HG02981 (cell line): ENCODE data around the gene LDLRAD4.

ENCODE experiments used
- ATAC-seq: cut with Tn5 transposase; IDR thresholded peaks from one replicate; pipeline ENCODE4 v1.9.1; 2021; ENCODE audit warnings: mild to moderate bottlenecking, moderate library complexity; ENCODE audit not compliant: unreplicated experiment

The LDLRAD4 gene

GRCh38 chr18:13577781-13578180, 359.2 kb downstream of the LDLRAD4 start:
- ATAC-seq: no peak

DNA sequence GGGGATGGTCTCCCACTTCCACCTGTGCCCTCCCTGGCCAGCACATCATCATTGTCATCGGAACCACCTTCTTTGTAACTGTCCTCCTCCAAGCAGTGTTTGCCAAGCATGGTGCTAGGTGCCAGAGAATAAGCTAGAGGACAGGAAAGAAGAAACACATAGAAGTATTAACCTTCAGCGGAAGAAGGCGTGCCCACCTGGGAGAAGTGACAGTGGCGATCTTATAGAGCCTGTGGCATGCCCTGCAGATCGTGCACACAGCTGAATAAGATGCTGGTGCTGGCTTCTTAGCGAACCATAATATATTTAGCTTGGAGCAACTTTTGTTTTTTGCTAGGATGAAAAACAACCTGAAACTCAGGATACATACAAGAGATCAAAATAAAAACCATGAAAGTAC, 359.8 kb downstream of the LDLRAD4 start:
- ATAC-seq: no peak

DNA sequence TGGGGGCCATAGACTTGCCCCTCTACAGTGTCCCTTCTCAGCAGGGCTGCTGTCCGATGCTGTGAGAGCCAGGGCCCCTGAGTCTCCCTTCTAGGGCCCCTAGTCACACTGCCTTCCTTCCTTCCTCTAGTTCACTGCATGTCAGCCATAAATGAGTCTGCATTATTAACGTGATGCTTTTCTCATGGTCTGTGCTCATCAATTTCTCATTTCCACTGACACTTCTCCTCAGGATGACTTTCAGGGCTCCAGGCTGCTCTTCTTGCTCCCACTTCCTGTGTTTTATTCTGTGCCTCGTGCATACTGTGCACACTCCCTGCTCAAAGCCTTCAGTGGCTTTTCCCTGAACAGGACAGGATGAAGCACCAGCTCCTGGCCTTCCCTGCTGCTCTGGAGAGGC, 361.3 kb downstream of the LDLRAD4 start:
- ATAC-seq: no peak

DNA sequence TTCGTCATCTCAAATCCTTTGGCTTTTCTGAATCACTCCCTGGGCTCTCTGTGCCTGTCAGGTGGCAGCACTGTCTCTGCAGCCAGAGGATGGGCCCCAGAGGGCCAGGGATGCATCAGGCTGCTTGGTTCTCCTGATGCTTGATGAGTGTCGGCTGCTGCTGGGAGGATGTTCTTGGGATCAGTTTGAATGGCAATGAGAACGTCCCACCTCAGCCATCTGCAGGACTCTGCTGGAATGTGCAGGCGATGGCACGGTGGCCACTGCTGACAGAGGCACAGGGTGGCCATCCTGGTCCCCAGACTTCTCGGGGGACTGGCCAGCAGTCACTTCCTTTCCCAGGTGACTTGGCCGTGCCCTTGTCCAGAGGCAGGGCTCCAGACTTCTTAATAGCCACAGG, 361.8 kb downstream of the LDLRAD4 start:
- no peak for ATAC-seq

DNA sequence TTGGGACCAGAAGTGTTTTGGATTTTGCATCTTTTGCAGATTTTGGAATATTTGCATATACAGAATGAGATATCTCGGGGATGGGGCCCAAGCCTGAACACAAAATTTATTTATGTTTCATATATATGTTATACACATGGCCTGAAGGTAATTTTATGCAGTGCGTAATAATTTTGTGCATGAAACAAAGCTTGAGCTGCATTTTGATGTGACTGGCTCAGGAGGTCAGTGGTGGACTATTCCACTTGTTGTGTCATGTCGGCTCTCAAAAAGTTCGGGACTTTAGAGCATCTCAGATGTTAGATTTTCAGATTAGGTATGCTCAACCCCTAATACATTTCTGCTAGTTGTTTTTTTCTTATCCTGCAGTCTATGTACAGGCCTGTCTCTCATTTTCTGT, 362.4 kb downstream of the LDLRAD4 start:
- no peak for ATAC-seq

DNA sequence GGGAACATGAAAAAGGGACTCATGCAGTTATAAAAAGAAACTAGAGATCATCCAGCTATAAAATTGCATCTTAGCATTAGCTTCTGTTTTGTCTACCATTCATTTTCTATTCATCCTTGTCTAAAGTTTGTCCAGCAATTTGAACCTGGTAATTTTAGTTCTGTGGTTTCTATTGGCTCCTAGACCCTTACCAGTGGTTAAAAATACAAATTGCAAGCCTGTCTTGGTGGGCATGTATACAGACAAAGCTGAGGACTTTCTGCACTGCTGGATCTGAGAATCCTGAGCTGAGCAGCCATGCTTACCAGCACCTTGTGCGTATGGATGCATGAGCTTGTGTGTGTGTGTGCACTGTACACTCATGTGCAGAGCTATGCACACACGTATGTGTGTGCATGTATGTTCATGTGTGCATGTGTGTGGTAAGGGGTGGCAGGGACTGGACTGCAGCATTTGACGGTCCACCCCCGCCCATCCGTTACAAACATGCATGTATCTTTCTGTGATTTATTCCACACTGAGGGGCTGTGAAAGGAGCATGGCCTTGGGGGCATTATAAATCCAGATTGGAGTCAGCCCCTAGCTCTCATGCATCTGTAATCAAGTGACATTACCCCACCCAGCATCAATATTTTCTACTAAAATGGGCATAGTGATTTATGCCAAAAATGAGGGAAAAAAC, 363.1 kb downstream of the LDLRAD4 start:
- ATAC-seq: no peak

- ATAC-seq: no peak
Observed at GRCh38 chr18:13582178-13582670, 363.7 kb downstream of the LDLRAD4 start.

DNA sequence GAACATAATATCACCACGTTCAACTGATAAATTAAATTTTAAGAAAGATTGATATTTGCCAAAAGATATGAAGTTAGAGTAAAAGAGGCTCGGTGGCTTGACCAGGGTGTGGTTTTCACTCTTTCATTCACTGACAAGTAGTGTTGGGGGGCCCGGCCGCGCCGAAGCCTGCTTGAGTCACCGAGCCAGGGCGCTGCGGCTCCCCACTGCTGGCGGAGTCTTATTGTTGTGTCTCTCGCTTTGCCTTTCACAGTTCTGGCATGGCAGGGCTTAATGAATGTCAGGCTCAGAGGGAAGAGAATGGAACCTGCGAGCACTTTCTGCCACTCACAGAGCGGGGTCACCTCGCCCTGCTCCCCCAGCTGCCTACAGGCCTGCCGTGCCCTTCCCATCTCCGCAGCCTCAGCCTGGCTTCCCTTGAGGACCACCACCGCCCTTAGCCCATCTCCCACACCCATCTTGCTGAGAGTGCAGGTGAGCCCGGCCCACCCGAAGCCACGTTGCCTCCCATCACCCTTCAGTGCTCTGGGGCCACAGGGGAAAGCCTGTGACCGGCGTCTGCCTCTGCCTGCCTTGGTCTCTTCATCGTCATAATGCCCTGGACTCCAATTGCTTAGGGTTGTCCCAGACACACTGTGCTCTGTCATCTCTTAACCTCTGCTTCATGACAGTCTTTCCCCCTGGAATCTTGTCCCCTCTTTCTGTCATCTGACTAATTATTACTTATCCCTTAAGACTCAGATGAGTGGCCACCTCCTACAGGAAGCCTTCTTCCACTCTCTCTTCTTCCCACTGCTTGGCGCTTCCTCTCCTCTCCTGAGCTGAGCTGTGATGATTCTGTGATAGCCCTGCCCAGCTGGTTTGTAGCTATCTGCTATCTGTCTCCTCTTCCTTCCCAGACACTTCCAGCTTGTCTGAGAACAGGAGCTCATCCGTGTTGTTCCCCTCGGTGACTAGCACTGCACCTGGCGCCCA, 365.3 kb downstream of the LDLRAD4 start:
- ATAC-seq: no peak

- ATAC-seq: no peak
Observed at GRCh38 chr18:13584825-13585224, 366.3 kb downstream of the LDLRAD4 start.

DNA sequence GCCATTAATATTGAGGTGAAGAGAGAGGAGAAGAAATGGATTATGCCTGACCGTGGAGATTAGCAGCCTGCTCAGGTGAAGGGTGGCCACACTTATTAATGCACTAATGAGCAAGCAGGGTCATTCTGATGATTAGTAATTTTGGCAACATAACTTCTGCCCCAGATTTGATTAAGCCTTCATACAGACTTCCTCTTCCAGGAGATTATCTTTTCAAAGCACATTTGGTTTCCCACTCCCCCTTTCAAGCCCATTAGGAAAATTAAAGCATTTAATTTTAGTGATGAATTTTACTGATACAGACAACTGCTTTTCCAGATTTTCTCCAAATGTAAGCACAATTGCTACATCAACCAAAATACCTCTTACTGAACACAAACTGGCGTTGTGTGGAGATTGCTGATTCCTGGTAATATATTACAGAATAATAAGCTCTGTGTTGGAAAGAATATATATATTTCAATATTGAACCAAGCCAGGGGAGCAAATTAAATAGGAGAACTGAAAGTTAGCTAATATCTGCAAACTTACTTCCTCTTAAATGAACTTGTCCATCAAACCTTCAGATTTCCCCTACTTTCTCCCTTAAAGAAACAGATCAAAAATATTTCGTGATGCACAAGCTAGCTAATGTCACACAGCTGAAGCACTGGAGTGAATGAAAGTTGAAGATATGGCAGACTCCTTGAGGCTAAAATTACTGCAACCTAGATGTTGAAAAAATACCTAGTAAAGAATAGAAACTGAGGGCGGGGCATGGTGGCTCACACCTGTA, 367.0 kb downstream of the LDLRAD4 start:
- no peak for ATAC-seq

DNA sequence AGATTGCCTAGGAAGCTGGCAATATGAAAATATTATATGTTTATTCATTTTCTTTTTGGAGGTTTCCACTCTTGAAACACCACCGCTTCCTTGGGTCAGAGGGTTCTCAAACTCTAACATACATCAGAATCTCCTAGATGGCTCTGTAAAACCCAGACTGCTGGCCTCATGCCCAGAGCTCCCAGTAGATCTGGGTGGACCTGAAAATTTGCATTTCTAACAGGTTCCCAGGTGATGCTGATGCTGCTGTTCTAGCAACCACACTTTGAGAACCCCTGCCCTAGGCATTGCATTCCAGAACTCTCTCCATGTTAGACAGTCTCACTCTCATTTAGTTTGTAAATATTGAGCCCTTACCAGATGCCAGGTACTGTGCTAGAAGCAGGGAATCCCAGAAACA, 368.4 kb downstream of the LDLRAD4 start:
- no peak for ATAC-seq

DNA sequence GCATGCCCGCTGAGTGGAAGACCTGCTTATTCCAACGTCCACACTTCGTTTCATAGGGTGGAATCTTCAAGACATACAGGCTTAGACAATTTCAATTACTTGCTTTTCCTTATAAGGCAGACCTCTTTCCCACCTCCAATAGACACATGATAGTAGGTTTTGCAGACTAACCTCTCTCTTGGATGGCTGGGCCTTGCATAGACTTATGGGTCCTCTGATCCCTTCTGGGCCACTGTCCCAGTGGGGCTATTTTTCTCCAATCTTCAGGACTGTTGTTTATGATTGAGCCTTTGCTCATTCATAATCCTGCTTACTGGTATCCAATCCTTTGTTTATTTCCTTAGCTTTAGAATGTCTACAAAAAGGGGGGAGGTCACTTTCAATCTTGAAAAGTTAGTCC, 368.9 kb downstream of the LDLRAD4 start:
- no peak for ATAC-seq

GRCh38 chr18:13587937-13588336, 369.4 kb downstream of the LDLRAD4 start:
- no peak for ATAC-seq

DNA sequence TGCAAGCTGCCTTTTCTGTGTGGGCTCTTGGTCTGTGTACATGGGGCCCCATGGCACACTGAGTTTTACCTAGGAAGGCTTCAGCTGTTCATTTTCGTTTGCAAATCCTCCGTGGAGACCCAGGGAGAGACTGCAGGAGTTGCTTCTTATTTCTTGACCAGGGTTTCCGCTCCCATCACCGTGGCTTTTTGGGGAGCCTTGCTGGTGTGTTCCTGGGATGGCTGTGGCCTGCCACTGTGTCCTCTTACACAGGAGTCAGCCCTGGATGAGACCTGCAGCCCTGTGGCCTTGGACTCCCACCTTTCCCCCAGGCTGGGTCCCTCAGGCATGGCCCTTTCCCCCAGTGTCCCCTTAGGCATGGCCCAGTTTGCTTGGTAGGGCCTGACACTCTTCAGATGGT, 370.8 kb downstream of the LDLRAD4 start:
- no peak for ATAC-seq

DNA sequence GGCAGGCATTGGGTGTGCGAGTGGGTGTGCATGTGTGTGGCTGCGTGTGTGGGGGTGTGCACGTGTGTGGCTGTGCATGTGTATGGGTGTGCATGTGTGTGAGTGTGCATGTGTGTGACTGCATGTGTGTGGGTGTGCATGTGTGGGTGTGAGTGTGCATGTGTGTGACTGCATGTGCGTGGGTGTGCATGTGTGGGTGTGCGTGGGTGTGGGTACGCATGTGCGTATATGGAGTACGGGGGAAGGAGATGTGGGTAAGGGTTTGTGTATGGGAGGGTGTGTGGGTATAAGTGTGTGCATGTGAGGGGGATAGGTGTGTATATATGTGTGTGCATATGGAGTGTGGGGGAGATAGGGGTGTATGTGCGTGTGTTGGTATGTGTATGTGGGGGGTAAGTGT, 371.4 kb downstream of the LDLRAD4 start:
- ATAC-seq: no peak

- no peak for ATAC-seq
Observed at GRCh38 chr18:13592246-13592645, 373.7 kb downstream of the LDLRAD4 start.

- no peak for ATAC-seq
Observed at GRCh38 chr18:13594551-13594950, 376.0 kb downstream of the LDLRAD4 start.

DNA sequence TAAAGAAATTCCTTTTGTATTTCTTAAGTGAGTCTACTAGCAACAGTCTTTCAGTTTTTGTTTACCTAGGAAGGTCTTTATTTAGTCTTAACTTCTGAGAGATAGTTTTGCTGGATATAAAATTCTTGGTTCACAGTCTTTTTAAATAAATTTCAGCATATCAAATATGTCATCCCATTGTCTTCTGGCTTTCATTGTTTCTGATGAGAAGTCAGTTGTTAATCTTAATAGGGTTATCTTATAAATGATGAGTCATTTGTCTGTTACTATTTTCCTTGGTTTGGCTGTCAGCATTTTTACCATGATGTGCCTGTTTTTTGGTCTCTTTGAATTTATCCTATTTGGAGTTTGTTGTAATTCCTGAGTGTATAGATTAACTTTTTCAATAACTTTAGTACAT, 378.5 kb downstream of the LDLRAD4 start:
- no peak for ATAC-seq

- ATAC-seq: no peak
Observed at GRCh38 chr18:13598591-13598990, 380.0 kb downstream of the LDLRAD4 start.

DNA sequence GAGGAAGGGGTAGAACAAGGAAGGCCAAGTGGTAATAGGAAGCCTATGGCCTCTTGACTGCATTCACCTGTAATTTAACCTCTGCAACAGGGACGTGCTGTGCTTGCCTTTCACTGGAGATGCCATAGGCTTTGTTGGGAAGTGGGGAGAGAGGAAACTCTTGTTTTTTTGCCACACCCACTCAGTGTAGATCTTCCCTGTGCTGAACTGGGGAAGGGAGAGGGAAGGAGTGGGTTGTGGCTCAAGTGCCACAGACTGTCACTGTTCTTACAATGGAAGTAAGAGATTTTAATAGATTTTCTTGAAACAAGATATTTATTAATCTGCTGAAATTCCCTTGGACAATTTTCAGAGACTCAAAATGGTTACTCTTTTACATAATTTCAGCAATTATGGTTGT, 380.5 kb downstream of the LDLRAD4 start:
- ATAC-seq: no peak

GRCh38 chr18:13603304-13604019, 384.9 kb downstream of the LDLRAD4 start:
- no peak for ATAC-seq
